Astrocyte of the spinal cord (primary cell): ENCODE measurements around the gene EXOC4.

Experiments
- DNase-seq: peaks from one replicate; pipeline ENCODE4 v3.0.0; 2011; ENCODE audit warnings: low read depth, low spot score
- H3K4me3 ChIP-seq: 2 replicates; pipeline ENCODE4 v1.5.1; 2011; ENCODE audit warnings: low read depth, mild to moderate bottlenecking, low read length, moderate library complexity
- in situ Hi-C: cut with HindIII; loops from 2 replicates; pipeline ENCODE4 v1.10.0; 2017; ENCODE audit warnings: low sequenced_read_pairs
- TF ChIP-seq, protein P1 (sequence below): IDR thresholded peaks from 2 replicates; pipeline ENCODE4 v1.5.1; 2012; ENCODE audit warnings: low read depth, mild to moderate bottlenecking, low read length, inconsistent platforms

EXOC4 gene

DNA sequence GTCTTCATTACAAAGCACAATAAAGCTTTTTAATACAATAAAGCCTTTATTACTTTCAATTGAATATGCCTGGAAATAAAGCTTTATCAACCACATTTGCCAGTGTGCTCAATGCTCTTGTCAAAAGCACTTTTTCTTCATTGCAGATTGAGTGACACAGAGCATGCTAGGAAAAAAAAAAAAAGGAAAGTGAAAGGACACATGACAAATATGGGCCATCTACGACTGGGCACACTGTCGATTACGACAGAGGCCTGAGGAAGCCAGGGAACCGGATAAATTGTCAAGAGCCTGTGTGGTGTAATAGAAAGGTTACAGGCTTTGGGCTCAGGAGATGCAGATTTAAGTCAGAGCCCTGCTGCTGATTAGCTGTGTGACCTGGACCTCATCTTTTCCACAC is 789.4 kb downstream of the EXOC4 start:
- DNase-seq, result no peak
- no peak overlapping the region for H3K4me3 ChIP-seq
- in situ Hi-C loops, result no loop called here
- TF ChIP-seq, protein P1, sequence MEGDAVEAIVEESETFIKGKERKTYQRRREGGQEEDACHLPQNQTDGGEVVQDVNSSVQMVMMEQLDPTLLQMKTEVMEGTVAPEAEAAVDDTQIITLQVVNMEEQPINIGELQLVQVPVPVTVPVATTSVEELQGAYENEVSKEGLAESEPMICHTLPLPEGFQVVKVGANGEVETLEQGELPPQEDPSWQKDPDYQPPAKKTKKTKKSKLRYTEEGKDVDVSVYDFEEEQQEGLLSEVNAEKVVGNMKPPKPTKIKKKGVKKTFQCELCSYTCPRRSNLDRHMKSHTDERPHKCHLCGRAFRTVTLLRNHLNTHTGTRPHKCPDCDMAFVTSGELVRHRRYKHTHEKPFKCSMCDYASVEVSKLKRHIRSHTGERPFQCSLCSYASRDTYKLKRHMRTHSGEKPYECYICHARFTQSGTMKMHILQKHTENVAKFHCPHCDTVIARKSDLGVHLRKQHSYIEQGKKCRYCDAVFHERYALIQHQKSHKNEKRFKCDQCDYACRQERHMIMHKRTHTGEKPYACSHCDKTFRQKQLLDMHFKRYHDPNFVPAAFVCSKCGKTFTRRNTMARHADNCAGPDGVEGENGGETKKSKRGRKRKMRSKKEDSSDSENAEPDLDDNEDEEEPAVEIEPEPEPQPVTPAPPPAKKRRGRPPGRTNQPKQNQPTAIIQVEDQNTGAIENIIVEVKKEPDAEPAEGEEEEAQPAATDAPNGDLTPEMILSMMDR, result no peak

- TF ChIP-seq, protein P1, result no peak
- in situ Hi-C loops, result no loop called here
- H3K4me3 ChIP-seq, result no peak overlapping the region
- DNase-seq, result no peak
Measured at GRCh38 chr7:134044682-134045081, 791.8 kb downstream of the EXOC4 start.

GRCh38 chr7:134045716-134046115 is 792.8 kb downstream of the EXOC4 start:
- no peak overlapping the region for H3K4me3 ChIP-seq
- TF ChIP-seq, protein P1, result no peak
- in situ Hi-C loops, result no loop called here
- no peak for DNase-seq

GRCh38 chr7:134046594-134047128 is 793.8 kb downstream of the EXOC4 start:
- TF ChIP-seq, protein P1, result no peak
- no peak for DNase-seq
- H3K4me3 ChIP-seq, result no peak overlapping the region
- in situ Hi-C loops, result no loop called here

GRCh38 chr7:134047675-134048074 is 794.8 kb downstream of the EXOC4 start:
- in situ Hi-C loops, result no loop called here
- TF ChIP-seq, protein P1, result no peak
- no peak for DNase-seq
- no peak overlapping the region for H3K4me3 ChIP-seq

DNA sequence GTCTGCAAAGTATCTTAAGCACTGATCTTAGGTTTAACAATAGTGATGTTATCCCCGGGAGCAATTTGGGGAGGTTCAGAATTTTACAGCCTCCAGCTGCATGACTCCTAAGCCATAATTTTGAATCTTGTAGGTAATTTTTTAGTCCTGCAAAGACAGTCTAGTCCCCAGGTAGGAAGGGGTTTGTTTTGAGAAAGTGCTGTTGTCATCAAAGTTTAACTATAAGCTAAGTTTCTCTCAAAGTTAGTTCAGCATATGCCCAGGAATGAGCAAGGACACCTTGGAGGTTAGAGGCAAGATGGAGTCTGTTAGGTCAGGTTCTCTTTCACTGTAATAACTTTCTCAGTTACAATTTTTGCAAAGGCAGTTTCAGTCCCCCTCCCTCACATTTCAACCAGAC is 795.3 kb downstream of the EXOC4 start:
- DNase-seq, result no peak
- in situ Hi-C loops, result no loop called here
- no peak overlapping the region for H3K4me3 ChIP-seq
- TF ChIP-seq, protein P1, result no peak

- in situ Hi-C loops, result no loop called here
- no peak for DNase-seq
- no peak overlapping the region for H3K4me3 ChIP-seq
- TF ChIP-seq, protein P1, result no peak
Measured at GRCh38 chr7:134051020-134051419, 798.1 kb downstream of the EXOC4 start.
